Skeletal muscle tissue (tissue), 4 donors: ENCODE data around the gene PSMB8. TPM values are rescaled to one million over a fixed set of nuclear protein-coding genes. Genes with fewer than 3 reads are reported as not detected.
"Not testable (repeated sequence)": the region's sequence is repeated elsewhere in the genome, so short reads cannot be mapped to it uniquely, and the experiment has no call there.

ENCODE experiments used
- H3K27ac ChIP-seq: one replicate; pipeline ENCODE4 v1.7.0; 2013; ENCODE audit warnings: mild to moderate bottlenecking, low read depth, low read length, inconsistent platforms
- H3K27me3 ChIP-seq, 3 donors: one replicate each; pipeline ENCODE4 v1.7.0; 2013; ENCODE audit warnings: low read length in 3 of 3; ENCODE audit not compliant: control insufficient read depth in 3 of 3, insufficient read depth in 3 of 3
- H3K36me3 ChIP-seq, 3 donors: one replicate each; pipeline ENCODE4 v1.7.0; 2013; ENCODE audit warnings: low read length in 3 of 3; ENCODE audit not compliant: control insufficient read depth in 3 of 3, insufficient read depth in 3 of 3
- H3K4me1 ChIP-seq, 3 donors: one replicate each; pipeline ENCODE4 v1.7.0; 2013; ENCODE audit warnings: low read length in 3 of 3, mild to moderate bottlenecking in 3 of 3; ENCODE audit not compliant: control insufficient read depth in 3 of 3, insufficient read depth in 3 of 3
- H3K4me3 ChIP-seq, 3 donors: one replicate each; pipeline ENCODE4 v1.7.0; 2013; ENCODE audit warnings: low read length in 3 of 3
- H3K9ac ChIP-seq, 3 donors: one replicate each; pipeline ENCODE4 v1.7.0; 2013; ENCODE audit warnings: low read length in 3 of 3, mild to moderate bottlenecking in 3 of 3, moderate library complexity in 2 of 3, low read depth in 1 of 3
- H3K9me3 ChIP-seq, 3 donors: one replicate each; pipeline ENCODE4 v1.7.0; 2013; ENCODE audit warnings: low read length in 3 of 3; ENCODE audit not compliant: control insufficient read depth in 3 of 3
- total RNA-seq: library from RNA; depleted of rRNA; stranded (reverse); fragments of >200 nt; gene quantifications from one replicate; pipeline ENCODE4 v1.2.3, GENCODE V29; 2014
- donor health status: Osteomylitis.

Gene PSMB8
- total RNA-seq, 1 donor from 2014 or later, result 18.8 TPM

DNA sequence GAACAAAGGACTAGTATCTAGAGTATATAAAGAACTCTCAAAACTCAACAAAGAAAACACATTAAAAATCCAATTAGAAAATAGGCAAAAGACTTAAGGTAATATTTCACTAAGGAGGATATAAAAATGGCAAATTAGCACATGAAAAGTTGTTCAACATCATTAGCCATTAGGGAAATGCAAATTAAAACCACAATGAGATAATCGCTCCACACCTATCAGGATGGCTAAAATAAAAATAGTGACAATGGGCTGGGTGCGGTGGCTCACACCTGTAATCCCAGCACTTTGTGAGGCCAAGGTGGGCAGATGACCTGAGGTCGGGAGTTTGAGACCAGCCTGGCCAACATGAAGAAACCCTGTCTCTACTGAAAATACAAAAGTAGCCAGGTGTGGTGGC is 37.1 kb upstream of the PSMB8 start:
- not testable (repeated sequence) for H3K27ac ChIP-seq, H3K27me3 ChIP-seq, H3K9ac ChIP-seq, H3K36me3 ChIP-seq, H3K9me3 ChIP-seq, H3K4me1 ChIP-seq, H3K4me3 ChIP-seq

DNA sequence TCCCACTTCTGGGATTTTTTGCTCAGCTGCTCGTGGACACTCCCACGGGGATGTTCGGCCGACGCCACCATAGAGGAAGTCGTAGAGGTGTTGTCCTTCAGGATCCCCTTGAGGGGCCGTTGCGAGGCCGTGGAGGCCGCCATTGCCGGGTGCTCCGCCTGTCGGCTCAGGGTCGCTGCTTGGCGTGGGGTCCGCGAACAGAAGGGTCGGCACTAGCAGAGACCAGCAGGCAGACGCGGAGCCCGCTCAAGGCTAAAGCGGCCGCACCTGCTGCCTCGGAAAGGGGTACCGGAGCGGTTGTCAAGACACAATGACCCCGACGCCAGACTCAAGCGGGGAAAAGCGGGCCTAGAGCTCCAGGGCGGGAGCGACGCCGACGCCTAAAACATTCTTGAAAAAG is 35.8 kb upstream of the PSMB8 start:
- H3K27me3 ChIP-seq, result peaks cover 6 to 7% (median 6%) of the 10 kb centered on the region in 3 donors
- H3K4me3 ChIP-seq, result no peak overlapping the region
- peaks cover 0 to 8% (median 0%) of the 10 kb centered on the region in 3 donors for H3K4me1 ChIP-seq
- no peak overlapping the region for H3K27ac ChIP-seq
- H3K9me3 ChIP-seq, result no peaks in the 10 kb centered on the region
- no peak overlapping the region for H3K9ac ChIP-seq
- H3K36me3 ChIP-seq, result no peaks in the 10 kb centered on the region

DNA sequence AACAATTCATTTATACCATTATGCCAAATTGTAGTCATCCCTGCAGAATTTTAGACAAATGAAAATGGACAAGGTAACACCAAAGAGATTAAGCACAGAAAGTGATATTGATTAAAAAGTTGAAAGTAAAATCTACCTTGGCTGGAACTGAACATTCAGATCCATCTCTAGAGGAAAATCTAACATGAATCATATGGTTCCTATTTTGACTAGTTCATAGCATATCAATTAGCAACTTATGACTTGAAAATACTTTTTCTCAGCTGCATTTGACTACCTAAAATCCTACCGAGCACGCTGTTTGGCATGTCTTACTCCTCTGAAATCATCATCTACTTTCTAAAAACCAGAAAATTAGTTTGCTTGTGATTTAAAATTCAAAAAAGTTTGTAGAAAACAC is 32.8 kb upstream of the PSMB8 start:
- no peak overlapping the region for H3K27ac ChIP-seq
- H3K9me3 ChIP-seq, result no peaks in the 10 kb centered on the region
- H3K36me3 ChIP-seq, result no peaks in the 10 kb centered on the region
- H3K27me3 ChIP-seq, result peaks cover 6 to 7% (median 6%) of the 10 kb centered on the region in 3 donors
- H3K4me1 ChIP-seq, result no peaks in the 10 kb centered on the region
- H3K9ac ChIP-seq, result no peak overlapping the region
- no peak overlapping the region for H3K4me3 ChIP-seq

DNA sequence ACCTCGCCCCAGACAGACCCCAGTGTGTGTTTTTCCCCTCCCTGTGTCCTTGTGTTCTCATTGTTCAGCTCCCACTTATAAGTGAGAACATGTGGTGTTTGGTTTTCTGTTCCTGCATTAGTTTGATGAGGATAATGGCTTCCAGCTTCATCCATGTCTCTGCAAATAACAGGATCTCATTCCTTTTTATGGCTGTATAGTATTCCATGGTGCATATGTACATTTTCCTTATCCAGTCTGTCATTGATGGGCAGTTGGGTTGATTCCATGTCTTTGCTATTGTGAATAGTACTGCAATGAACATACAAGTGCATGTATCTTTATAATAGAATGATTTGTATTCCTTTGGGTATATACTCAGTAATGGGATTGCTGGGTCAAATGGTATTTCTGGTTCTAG is 30.1 kb upstream of the PSMB8 start:
- not testable (repeated sequence) for H3K36me3 ChIP-seq, H3K9ac ChIP-seq, H3K4me3 ChIP-seq, H3K9me3 ChIP-seq, H3K27me3 ChIP-seq, H3K4me1 ChIP-seq, H3K27ac ChIP-seq

DNA sequence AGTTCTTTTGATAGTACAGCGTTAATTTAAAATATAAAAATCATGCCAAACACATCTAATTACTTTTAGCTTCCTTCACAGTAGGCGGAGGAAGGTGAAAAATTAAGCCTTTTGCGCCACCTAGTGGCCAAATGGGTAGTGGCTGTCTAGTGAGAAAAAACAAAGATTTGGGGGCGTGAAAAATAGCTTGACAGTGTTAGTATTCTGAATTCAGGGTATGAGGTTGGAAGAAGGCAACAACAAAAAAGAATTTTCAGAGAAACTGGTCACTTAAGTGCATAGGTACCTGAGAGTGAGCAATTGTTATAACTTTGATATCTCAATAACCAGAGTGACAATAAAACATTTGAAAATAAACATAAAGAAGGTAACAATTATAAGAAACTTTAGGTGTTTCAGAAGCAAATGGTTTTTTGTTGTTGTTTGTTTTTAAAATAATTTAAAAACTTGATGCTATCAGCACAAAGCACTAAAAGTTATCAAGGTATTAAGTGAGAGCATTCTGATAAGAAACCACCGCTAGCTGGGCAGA is 24.5 kb upstream of the PSMB8 start:
- Histone ChIP-seq H3K4me1 (no peaks in the 10 kb centered on the region), H3K9me3 (no peaks in the 10 kb centered on the region), H3K36me3 (no peaks in the 10 kb centered on the region), H3K27ac (no peak overlapping the region), H3K4me3 (no peak overlapping the region), H3K9ac (no peak overlapping the region), H3K27me3 (peaks cover 0 to 4% (median 4%) of the 10 kb centered on the region in 3 donors)

DNA sequence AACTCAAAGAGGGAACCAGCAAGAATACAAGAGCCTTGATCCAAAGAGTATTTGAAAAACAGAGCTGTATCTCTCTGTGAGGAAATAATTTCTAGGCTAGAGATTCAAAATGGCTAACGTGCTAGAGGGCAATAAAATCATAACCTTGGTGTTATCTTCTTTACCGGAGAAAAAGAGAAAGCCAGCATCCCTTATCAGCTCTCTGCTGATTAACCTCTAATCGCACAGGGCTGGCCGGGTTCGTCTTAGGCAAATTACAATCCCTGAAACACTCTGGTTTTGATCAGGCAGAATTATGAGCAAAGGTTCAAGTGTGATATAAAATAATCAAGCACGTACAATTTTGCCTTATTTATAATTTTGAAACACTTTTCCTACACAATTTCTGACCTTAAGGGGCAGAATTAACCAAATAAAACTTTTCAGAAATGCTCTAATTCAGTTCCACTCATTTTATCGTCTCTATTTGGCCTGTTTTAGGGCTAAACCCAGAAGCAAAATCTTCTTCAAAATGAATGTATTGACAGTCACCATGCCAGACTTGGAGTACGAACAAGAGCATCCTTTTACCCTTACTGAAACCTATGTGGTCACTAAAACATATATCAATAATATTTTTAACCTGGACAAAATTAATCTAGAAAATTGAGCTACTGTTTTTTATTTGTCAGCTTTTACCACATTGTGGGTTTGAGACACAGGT is 23.9 kb upstream of the PSMB8 start:
- Histone ChIP-seq H3K27ac (no peak overlapping the region), H3K4me3 (no peak overlapping the region), H3K4me1 (no peaks in the 10 kb centered on the region), H3K36me3 (no peaks in the 10 kb centered on the region), H3K9me3 (no peaks in the 10 kb centered on the region), H3K9ac (no peak overlapping the region), H3K27me3 (peaks cover 0 to 4% (median 4%) of the 10 kb centered on the region in 3 donors)

DNA sequence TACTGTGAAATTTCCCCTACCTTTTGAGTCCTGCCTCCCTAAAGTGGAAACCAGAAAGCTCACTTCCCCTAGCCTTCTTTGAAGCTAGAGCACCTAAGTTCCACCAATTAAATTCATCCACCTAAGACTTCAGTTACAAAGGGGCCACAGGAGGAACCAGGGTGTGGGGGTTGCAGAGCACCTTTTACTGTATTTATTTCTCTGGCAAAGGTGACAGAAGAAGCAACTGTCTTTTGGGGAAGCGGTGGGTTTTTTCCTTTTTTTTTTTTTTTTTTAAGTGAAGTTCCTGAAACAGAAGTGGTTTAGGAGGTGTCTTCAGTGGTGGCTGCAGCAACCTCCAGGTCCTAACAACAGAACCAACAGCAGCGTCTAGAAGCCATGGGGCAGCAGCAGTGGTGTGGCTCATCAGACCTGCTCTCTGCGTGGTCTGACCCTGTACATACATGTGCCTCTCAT is 23.2 kb upstream of the PSMB8 start:
- Histone ChIP-seq H3K36me3 (no peaks in the 10 kb centered on the region), H3K27ac (no peak overlapping the region), H3K4me3 (no peak overlapping the region), H3K27me3 (peaks cover 0 to 4% (median 4%) of the 10 kb centered on the region in 3 donors), H3K9me3 (no peaks in the 10 kb centered on the region), H3K9ac (peak overlapping the region in 1 of 3 donors; percentile 27), H3K4me1 (no peaks in the 10 kb centered on the region)

DNA sequence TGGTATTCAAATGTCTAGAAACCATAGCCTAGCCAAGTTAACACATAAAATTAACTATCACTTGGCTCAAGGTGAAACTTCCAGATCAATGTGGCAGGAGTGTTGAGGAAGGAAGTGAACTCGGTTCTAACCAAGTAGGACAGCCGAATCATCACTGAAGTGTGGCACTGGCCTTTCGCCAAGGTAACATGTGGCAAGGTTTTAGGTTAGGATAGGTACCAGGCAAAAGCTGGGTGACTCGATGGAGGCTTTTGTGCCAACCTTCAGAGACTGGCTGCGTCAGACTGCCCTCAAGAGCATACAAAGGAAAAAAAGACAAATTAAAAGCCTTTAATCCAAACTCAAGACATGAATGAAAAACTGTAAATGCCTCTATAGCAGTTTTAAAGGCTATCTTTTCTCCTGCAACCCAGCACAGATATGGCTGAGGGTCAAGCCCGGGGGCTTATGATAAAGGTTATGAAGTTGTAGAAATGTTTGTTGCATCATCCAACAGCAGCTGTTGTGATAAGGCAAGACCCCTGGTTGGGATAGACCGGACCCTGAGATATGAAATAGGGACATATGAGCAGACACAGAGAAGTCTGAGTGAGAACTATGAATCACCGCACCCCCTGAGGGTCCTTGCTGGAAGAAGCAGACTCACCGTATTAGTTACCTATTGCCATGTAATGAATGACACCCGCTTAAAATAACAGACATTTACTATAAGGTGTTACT is 22.0 kb upstream of the PSMB8 start:
- no peaks in the 10 kb centered on the region for H3K4me1 ChIP-seq
- H3K36me3 ChIP-seq, result no peaks in the 10 kb centered on the region
- no peaks in the 10 kb centered on the region for H3K9me3 ChIP-seq
- H3K27me3 ChIP-seq, result peaks cover 0 to 4% (median 4%) of the 10 kb centered on the region in 3 donors
- no peak overlapping the region for H3K9ac ChIP-seq
- no peak overlapping the region for H3K4me3 ChIP-seq
- no peak overlapping the region for H3K27ac ChIP-seq

DNA sequence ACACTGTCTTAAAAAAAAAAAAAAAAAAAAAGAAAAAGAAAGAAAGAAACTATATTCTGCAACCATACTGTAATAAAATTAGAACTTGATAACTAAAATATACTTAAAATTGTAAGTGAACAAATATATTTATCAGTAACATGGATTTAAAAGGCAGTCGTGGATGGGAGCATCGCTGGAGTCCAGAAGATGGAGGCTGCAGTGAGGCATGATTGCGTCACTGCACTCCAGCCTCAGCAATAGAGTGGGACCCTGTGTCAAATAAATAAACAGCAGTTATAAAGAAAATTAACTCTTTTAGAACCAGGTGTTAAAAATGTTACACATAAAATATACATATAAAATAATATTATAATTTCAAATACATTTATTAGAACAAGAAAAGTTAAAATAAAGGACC is 18.9 kb upstream of the PSMB8 start:
- H3K27ac ChIP-seq, result no peak overlapping the region
- H3K27me3 ChIP-seq, result no peaks in the 10 kb centered on the region
- peaks cover 0 to 10% (median 2%) of the 10 kb centered on the region in 3 donors for H3K36me3 ChIP-seq
- no peak overlapping the region for H3K4me3 ChIP-seq
- H3K9ac ChIP-seq, result no peak overlapping the region
- no peaks in the 10 kb centered on the region for H3K9me3 ChIP-seq
- H3K4me1 ChIP-seq, result no peaks in the 10 kb centered on the region

DNA sequence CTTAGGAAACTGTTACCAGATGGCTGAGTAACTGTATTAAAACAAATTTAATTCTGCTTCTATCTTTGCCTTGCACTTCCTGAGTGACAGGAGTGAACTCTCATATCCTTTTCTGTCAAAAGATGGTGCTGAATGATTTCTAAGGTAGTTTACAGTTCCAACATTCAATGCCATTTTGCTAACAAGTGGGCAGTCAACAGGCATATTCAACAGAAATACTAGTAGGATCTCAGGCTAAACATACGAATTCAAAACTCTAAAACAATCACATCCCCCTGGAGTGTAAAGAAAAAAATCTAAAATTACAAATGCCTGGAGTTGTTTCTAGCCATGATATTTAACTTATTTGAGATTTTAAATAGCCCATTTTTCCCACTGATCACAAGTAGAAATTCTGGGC is 16.8 kb upstream of the PSMB8 start:
- Histone ChIP-seq H3K9ac (no peak overlapping the region), H3K9me3 (no peaks in the 10 kb centered on the region), H3K36me3 (peaks cover 0 to 13% (median 2%) of the 10 kb centered on the region in 3 donors), H3K4me3 (no peak overlapping the region), H3K27me3 (no peaks in the 10 kb centered on the region), H3K4me1 (peaks cover 0 to 4% (median 0%) of the 10 kb centered on the region in 3 donors), H3K27ac (no peak overlapping the region)
